Amniotic stem cell (primary cell): ENCODE data around the gene ATP1A4.
A peak's percentile ranks its signal among the peaks of the same experiment; 100 is the strongest.

Source experiments
- DNase-seq: peaks from one replicate; lab custom pipeline; 2025; lab: John Stamatoyannopoulos, UW

The ATP1A4 gene

GRCh38 chr1:160207118-160207650 lies 55.8 kb downstream of the ATP1A4 start:
- no peak for DNase-seq

DNA sequence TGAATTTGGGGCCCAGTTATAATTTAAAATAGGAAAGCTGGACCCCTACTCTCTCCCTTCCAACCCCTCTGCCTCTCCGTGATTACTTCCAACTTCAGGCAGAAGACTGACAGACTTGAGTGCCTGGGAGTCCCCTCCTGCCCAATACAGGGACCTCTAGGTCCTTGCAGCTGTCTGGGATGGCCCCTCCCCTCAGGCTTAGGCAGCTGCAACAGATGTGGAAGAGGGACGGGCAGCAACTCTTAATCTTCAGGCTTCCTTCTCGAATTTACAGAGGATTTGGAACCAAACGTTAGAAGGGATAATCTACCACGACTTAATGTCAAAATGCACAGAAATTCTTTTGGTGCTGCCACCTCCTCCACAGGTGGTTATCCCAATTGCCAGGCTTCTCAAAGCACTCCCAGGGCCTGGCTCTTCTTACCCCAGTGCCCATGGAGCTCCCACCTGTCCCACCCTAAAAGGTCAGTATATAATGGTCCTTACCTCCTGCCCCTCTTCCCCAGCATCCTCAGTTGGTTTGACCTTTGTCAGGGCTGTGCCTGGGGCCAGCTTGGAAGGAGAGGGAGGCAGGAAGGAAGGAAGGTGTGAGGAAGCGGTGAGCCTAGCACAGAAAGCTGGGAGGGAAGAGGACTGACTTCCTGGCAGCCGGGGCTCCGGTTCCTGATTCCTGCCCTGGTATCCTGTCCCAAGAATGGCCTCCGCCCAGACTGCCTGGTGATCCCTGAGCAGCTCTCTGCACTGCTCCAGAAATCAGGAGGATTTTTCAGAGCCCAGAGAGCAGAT lies 56.6 kb downstream of the ATP1A4 start:
- DNase-seq: no peak

- DNase-seq: no peak
These were observed 57.3 kb downstream of the ATP1A4 start for GRCh38 chr1:160208557-160209320.

GRCh38 chr1:160209321-160210046 lies 58.1 kb downstream of the ATP1A4 start:
- no peak for DNase-seq

DNA sequence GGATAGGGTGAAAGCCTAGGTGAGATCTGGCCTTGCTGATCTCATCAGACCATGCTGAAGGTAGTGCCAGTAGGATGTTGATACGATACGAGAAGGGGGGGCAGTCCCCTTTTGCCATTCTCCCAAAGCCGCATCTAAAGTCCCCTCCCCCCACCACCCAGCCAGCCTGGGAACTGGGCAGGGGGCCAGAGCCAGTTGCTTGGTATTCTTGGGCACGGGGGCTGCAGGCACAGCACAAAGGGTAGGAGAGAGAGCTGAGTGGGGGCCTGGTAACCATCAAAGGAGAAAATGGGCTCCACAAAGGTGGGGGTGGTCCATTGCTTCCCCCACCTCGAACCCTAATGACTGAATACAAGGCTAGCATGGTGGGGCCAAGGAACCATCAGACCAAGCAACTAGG lies 59.2 kb downstream of the ATP1A4 start:
- no peak for DNase-seq

- no peak for DNase-seq
These were observed 59.8 kb downstream of the ATP1A4 start for GRCh38 chr1:160211046-160211790.

DNA sequence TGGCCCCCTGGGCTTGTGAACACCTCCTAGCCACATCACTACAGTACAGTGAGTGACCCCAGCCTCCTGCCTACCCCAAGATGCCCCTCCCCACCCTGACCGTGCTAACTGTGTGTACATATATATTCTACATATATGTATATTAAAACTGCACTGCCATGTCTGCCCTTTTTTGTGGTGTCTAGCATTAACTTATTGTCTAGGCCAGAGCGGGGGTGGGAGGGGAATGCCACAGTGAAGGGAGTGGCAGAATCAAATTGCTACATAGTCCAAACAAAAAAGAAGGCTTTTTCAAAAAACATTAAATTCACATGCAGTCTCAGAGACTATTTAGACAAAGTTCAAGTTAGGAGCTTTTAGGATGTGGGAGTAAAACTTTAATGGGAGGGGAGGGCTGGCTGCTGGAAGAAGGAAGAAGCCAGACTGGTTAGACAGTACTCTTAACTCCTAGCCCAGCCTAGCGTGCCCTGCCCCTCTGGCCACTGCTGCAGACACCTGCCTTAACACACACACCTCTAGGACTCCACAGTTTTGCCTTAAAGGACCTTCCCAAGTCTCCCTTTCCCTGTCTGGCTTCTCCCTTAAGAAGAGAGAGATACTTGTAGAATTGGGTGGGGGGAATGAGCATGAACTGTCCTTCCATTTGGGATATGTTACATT lies 63.2 kb downstream of the ATP1A4 start:
- DNase-seq: no peak

DNA sequence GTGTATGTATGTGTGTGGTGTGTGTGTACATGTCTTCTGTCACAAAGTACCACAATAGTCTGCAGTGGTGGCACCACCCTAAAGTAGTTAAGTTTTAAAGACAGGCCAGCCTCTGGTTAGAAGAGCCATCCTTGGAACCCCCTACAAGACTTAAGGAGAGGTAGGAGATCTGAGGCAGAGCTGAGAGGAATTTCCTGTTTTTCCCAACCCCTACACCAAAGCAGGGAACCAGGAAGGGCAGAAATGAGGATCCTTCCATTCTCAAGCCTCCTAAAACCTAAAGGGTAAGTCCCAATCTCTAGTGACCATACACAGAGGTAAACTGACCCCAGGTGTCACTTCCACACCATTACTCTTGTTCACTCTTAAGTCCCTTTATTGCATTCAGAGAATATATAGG lies 64.9 kb downstream of the ATP1A4 start:
- DNase-seq: no peak

- DNase-seq: no peak
These were observed 66.2 kb downstream of the ATP1A4 start for GRCh38 chr1:160217481-160218051.

DNA sequence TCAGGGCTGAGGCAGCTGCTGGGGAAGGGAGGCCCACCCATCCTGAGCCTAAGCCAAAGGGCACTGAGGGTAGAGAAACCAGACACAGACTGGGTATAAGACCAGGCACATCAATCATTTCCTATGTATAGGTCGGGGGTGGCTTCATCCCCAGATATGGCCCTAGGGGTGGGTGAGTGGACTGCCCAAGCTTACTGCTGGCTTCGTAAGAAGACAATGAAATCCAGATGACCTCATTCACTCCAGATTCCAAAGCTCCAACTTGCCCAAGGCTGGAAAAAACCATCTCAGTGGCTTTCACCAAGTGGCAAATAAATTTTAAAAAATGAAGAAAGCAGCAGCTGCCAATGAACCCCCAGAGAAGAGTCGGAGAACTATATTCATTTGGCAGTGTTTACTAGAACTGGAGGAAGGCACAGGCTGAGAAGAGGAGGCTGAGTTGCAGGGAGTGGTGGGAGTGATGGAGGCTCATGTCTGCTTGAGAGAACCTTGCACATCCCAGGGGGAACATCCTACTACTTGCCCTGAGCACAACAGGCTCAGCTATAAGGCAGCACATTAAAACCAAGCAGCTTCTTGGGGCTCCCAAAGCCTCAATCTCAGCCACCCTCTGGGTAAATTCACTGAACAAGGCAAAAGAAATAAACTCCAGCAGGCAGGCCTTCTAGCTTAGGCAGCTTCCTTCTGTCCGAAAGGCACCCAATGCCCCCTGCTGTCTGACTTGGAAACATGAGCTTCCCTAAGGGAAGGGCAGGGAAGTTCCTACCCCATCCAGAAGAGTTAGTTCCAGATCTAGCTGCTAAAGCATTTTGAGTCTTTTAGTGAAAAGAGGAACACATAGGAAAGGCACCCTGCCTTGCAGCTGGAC lies 67.9 kb downstream of the ATP1A4 start:
- DNase-seq: peak; percentile 63

GRCh38 chr1:160220301-160220700 lies 68.9 kb downstream of the ATP1A4 start:
- DNase-seq: no peak

GRCh38 chr1:160221089-160221488 lies 69.7 kb downstream of the ATP1A4 start:
- no peak for DNase-seq

DNA sequence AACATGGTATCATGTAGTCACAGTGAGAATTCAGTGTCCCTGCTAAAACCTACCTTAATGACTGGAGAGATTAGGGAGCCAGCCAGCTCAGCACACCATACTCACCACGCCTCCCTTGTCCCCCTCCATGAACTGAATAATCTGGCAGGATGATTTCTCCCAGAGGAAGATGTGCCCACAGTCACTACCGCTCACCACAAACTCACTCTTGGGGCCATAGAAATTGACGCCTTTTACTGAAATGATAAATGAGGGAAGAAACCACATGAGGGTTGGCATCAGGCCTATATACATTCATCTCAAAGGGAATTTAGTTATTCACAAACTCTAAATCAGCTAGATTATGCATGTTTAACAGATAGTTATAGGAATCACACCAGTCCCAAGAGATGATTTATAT lies 71.1 kb downstream of the ATP1A4 start:
- DNase-seq: no peak

DNA sequence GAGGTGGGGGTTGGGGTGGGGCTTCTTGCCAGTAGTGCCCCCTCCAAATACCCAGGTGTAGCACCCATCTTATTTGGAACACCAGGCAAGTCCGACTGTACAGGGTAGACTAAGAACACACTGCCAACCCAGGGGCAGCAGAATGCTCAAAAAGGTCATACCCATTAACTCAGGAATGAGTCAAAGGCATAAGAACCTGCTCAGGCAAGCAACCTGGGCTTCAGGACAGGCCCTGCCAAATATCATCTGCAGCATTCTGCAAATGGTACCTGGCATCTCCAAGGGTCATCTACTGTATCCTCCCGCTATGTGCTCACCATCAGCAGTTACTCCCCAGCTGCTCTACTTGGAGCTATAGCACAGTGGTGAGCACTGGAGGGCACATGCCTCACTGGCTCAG lies 73.2 kb downstream of the ATP1A4 start:
- no peak for DNase-seq

- DNase-seq: no peak
These were observed 73.9 kb downstream of the ATP1A4 start for GRCh38 chr1:160225345-160225744.

- DNase-seq: no peak
These were observed 75.2 kb downstream of the ATP1A4 start for GRCh38 chr1:160226623-160227022.

GRCh38 chr1:160227034-160227433 lies 75.6 kb downstream of the ATP1A4 start:
- no peak for DNase-seq

GRCh38 chr1:160227561-160227960 lies 76.2 kb downstream of the ATP1A4 start:
- no peak for DNase-seq

DNA sequence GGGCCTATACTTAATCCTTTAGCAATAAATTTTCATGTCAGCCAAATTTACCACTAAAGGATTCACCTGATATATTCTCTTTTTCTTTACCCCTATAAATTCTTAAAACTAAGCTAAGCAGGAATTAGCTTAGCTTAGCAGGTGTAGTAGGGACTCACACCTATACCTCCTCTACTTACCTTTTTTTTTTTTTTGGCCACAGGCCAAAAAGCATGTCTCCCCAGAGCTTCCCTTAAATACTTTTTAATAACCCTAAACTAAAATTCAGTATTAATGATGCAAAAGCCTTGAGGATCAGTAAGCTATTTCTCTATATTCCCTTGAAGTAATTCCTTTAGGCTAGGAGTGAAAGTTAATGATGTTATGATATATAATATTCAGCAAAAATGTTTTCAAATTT lies 77.0 kb downstream of the ATP1A4 start:
- DNase-seq: no peak

DNA sequence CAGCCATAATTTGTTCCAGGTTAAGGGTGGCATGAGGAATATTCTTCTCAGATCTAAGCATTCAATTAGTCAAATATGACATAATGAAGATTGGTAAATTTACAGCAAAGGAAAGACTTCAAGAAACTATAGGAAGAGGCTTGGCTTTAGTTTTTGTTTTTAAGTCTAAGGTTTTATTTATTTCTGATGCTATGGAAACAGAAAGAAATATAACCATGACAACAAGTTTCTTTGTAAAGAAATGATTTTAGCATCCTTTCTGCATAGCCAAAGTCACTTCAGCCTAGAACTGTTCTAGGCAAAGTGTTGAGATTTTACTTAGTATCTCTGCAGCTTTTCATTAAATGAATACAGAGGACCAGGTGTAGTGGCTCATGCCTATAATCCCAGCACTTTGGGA lies 81.5 kb downstream of the ATP1A4 start:
- DNase-seq: no peak
